ENCODE data around the gene CACNA1S. TPM values are rescaled to one million over a fixed set of nuclear protein-coding genes. Genes with fewer than 3 reads are reported as not detected.
A peak's percentile ranks its signal among the peaks of the same experiment; 100 is the strongest.

CACNA1S gene
- total RNA-seq, 4 donors from 2014 or later, result not detected

- Histone ChIP-seq H3K4me1 (peaks cover 0 to 6% (median 0%) of the 10 kb centered on the region in 3 donors), H3K27me3 (no peaks in the 10 kb centered on the region), H3K9me3 (no peaks in the 10 kb centered on the region), H3K36me3 (no peaks in the 10 kb centered on the region), H3K27ac (no peak overlapping the region), H3K4me3 (no peak overlapping the region)
- no peak for TF ChIP-seq POLR2AphosphoS5 (IDR thresholded peaks at IDR 0.05)
- no peak for TF ChIP-seq EP300 (IDR thresholded peaks at IDR 0.05)
- TF ChIP-seq CTCF (IDR thresholded peaks at IDR 0.05), result no peak
- WGBS, 2 donors (ENCODE audit: low coverage in 1 of 2), result 80% methylated on average over 1 of the region's 4 CpGs; no CpG with 5 or more reads in 1 of the 2 donors
- no peak for ATAC-seq
Observed at GRCh38 chr1:201034671-201035070, 77.6 kb downstream of the CACNA1S start.

GRCh38 chr1:201032408-201032807 lies 79.8 kb downstream of the CACNA1S start:
- 83% methylated on average over 1 of the region's 1 CpG; no CpG with 5 or more reads in 1 of the 2 donors for WGBS, 2 donors (ENCODE audit: low coverage in 1 of 2)
- Histone ChIP-seq H3K36me3 (no peaks in the 10 kb centered on the region), H3K27me3 (no peaks in the 10 kb centered on the region), H3K4me3 (no peak overlapping the region), H3K4me1 (peaks cover 0 to 28% (median 7%) of the 10 kb centered on the region in 3 donors), H3K9me3 (no peaks in the 10 kb centered on the region), H3K27ac (no peak overlapping the region)
- no peak for ATAC-seq
- no peak for TF ChIP-seq POLR2A (IDR thresholded peaks at IDR 0.05)
- no peak for TF ChIP-seq EP300 (IDR thresholded peaks at IDR 0.05)
- TF ChIP-seq CTCF (IDR thresholded peaks at IDR 0.05), result no peak
- no peak for TF ChIP-seq POLR2AphosphoS5 (IDR thresholded peaks at IDR 0.05)

- Histone ChIP-seq H3K9me3 (no peaks in the 10 kb centered on the region), H3K27me3 (no peaks in the 10 kb centered on the region), H3K4me1 (peaks cover 0 to 64% (median 13%) of the 10 kb centered on the region in 3 donors), H3K27ac (peak overlapping the region in 3 of 4 donors; percentile 58 to 76 (median 73)), H3K4me3 (no peak overlapping the region), H3K36me3 (no peaks in the 10 kb centered on the region)
- peak; percentile 80 for ATAC-seq
- TF ChIP-seq EP300 (IDR thresholded peaks at IDR 0.05) (no peak), POLR2AphosphoS5 (IDR thresholded peaks at IDR 0.05) (peak; percentile 65)
- 39 to 55% methylated on average over 5 to 7 of the region's 7 CpGs for WGBS, 2 donors (ENCODE audit: low coverage in 1 of 2)
Observed at GRCh38 chr1:201028461-201028889, 83.8 kb downstream of the CACNA1S start.

- TF ChIP-seq POLR2A (IDR thresholded peaks at IDR 0.05) (no peak), POLR2AphosphoS5 (IDR thresholded peaks at IDR 0.05) (no peak), CTCF (IDR thresholded peaks at IDR 0.05) (no peak), EP300 (IDR thresholded peaks at IDR 0.05) (no peak)
- WGBS, 2 donors (ENCODE audit: low coverage in 1 of 2), result 14 to 23% methylated on average over 2 of the region's 3 CpGs
- peaks cover 6% of the 10 kb centered on the region for H3K27me3 ChIP-seq
- peak overlapping the region in 2 of 4 donors; percentile 51 to 58 for H3K27ac ChIP-seq
- peaks cover 0 to 79% (median 24%) of the 10 kb centered on the region in 3 donors for H3K4me1 ChIP-seq
- H3K9me3 ChIP-seq, result no peaks in the 10 kb centered on the region
- no peak overlapping the region for H3K4me3 ChIP-seq
- no peak for ATAC-seq
- no peaks in the 10 kb centered on the region for H3K36me3 ChIP-seq
Observed at GRCh38 chr1:201026836-201027235, 85.4 kb downstream of the CACNA1S start.

- Histone ChIP-seq H3K9me3 (no peaks in the 10 kb centered on the region), H3K36me3 (no peaks in the 10 kb centered on the region), H3K4me1 (peaks cover 0 to 85% (median 24%) of the 10 kb centered on the region in 3 donors), H3K27ac (peak overlapping the region in 3 of 4 donors; percentile 44 to 58 (median 51)), H3K4me3 (no peak overlapping the region), H3K27me3 (peaks cover 11% of the 10 kb centered on the region)
- no peak for ATAC-seq
- TF ChIP-seq POLR2AphosphoS5 (IDR thresholded peaks at IDR 0.05), result no peak
- TF ChIP-seq CTCF (IDR thresholded peaks at IDR 0.05), result no peak
- no peak for TF ChIP-seq EP300 (IDR thresholded peaks at IDR 0.05)
- TF ChIP-seq POLR2A (IDR thresholded peaks at IDR 0.05), result no peak
- no CpG with 5 or more reads among the region's 3 CpGs for WGBS, 2 donors (ENCODE audit: low coverage in 1 of 2)
Observed at GRCh38 chr1:201026234-201026633, 86.0 kb downstream of the CACNA1S start.

Measured in gastroesophageal sphincter (tissue), 4 donors.